CD8-positive, alpha-beta memory T cell (primary cell): ENCODE measurements around the gene SEMA5A. TPM values are rescaled to one million over a fixed set of nuclear protein-coding genes. Genes with fewer than 3 reads are reported as not detected.
A peak's percentile ranks its signal among the peaks of the same experiment; 100 is the strongest.

Source experiments
- CTCF ChIA-PET: fragments of 350-600 bp; sonication (Branson Sonifier 250); formaldehyde crosslinking; loops from one replicate; lab custom pipeline; 2021; ENCODE audit warnings: antibody characterized with exemption; lab: Charles Lee
- POLR2A ChIA-PET: fragments of 350-600 bp; sonication (Branson Sonifier 250); formaldehyde crosslinking; loops from one replicate; lab custom pipeline; 2021; ENCODE audit warnings: antibody characterized with exemption; lab: Charles Lee
- DNase-seq, 5 donors: peaks; one replicate each; pipeline versions ENCODE4 v3.0.0 to v3.0.0-alpha.2; 2020 to 2022; ENCODE audit warnings: mixed read lengths in 1 of 5
- H3K27ac ChIP-seq: one replicate; pipeline ENCODE4 v1.7.0; 2013; ENCODE audit warnings: low read depth, mild to moderate bottlenecking, low read length, moderate library complexity
- H3K27me3 ChIP-seq: 2 replicates; pipeline ENCODE4 v1.7.0; 2013; ENCODE audit warnings: low read length, mild to moderate bottlenecking; ENCODE audit not compliant: insufficient read depth, poor library complexity, severe bottlenecking
- H3K36me3 ChIP-seq: 2 replicates; pipeline ENCODE4 v1.7.0; 2013; ENCODE audit warnings: mild to moderate bottlenecking, low read length, moderate library complexity; ENCODE audit not compliant: insufficient read depth
- H3K4me1 ChIP-seq: 2 replicates; pipeline ENCODE4 v1.7.0; 2013; ENCODE audit warnings: mild to moderate bottlenecking, low read length, moderate library complexity; ENCODE audit not compliant: insufficient read depth
- H3K4me3 ChIP-seq: 2 replicates; pipeline ENCODE4 v1.7.0; 2013; ENCODE audit warnings: mild to moderate bottlenecking, low read length
- H3K9me3 ChIP-seq: 2 replicates; pipeline ENCODE4 v1.7.0; 2013; ENCODE audit warnings: mild to moderate bottlenecking, low read length
- H3K27ac Mint-ChIP-seq, 8 donors: one replicate each; pipeline ENCODE4 v1.8.0; 2020 to 2021; ENCODE audit warnings: mixed read lengths in 8 of 8, mild to moderate bottlenecking in 6 of 8, inconsistent platforms in 3 of 8, moderate library complexity in 3 of 8
- H3K27me3 Mint-ChIP-seq, 2 donors: one replicate each; pipeline ENCODE4 v1.8.0; 2020 to 2021; ENCODE audit warnings: mixed read lengths in 2 of 2, mild to moderate bottlenecking in 1 of 2, moderate library complexity in 1 of 2
- H3K36me3 Mint-ChIP-seq, 3 donors: one replicate each; pipeline ENCODE4 v1.8.0; 2020 to 2021; ENCODE audit warnings: mixed read lengths in 3 of 3, inconsistent platforms in 1 of 3, mild to moderate bottlenecking in 1 of 3
- H3K4me1 Mint-ChIP-seq, 3 donors: one replicate each; pipeline ENCODE4 v1.8.0; 2020 to 2021; ENCODE audit warnings: mixed read lengths in 3 of 3, inconsistent platforms in 1 of 3, mild to moderate bottlenecking in 1 of 3
- H3K4me3 Mint-ChIP-seq, 7 donors: one replicate each; pipeline ENCODE4 v1.8.0; 2020 to 2021; ENCODE audit warnings: mixed read lengths in 7 of 7, mild to moderate bottlenecking in 6 of 7, moderate library complexity in 4 of 7, inconsistent platforms in 2 of 7
- H3K9me3 Mint-ChIP-seq, 5 donors: one replicate each; pipeline ENCODE4 v1.8.0; 2020 to 2022; ENCODE audit warnings: mixed read lengths in 5 of 5, mild to moderate bottlenecking in 3 of 5, moderate library complexity in 2 of 5, inconsistent platforms in 1 of 5
- polyA plus RNA-seq: library from polyadenylated mRNA; unstranded; fragments of 300-500 nt; fragmentation: Illumina TruSeq; gene quantifications from one replicate; pipeline ENCODE4 v1.2.3, GENCODE V29; 2021
- total RNA-seq, 2 experiments: library from RNA; stranded (reverse); gene quantifications; one replicate each; pipeline ENCODE4 v1.2.3, GENCODE V29; 2021

SEMA5A gene
- total and polyA plus RNA-seq, 3 experiments from 2014 or later: not detected

DNA sequence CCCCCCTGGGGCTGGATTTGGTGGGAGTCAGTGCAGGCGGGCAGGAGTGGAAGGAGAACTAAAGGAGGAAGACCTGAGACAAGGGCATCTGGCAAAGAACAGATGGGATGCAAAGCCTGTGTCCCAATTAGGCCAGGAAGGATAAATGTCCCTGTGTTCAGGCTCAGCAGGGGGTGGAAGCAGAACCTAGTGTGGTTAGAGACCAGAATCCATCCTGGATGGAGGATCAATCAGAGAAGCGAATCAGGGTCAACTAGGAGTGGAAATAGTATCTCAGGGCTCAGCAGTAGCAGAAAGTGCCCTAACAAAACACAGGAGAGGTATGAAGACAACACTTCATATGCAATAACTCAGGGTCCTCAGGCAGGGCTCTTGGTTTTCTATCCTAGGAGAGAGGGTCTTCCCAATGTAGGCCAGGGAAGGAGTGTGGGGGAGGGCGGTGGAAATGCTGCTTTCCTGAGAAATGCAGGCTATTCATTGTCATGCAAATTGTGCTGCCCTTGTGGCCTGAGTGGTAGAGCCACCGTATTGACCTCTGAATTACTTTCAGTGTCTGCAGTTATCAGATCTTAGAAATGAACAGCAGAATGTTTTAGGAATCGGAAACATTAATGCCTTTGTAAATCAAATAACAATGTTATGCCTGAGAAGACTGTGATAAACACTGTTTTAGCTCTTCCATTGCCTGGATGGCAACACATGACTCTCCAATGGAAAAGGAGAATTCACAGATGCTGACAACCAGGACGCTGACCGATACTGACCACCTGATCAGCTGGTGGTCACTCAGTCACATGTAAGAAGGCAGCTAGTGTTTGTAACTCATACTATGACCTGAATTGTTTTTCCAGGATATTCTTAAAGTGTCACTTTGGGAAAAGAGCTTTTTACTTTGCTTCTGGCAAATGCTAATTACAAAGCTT is 323.6 kb downstream of the SEMA5A start:
- ChIA-PET POLR2A (no interaction called here), CTCF (no interaction called here)
- no peaks in the 10 kb centered on the region for H3K4me1 Mint-ChIP-seq
- no peak overlapping the region for H3K4me3 Mint-ChIP-seq
- Histone ChIP-seq H3K27ac (no peak overlapping the region), H3K36me3 (no peaks in the 10 kb centered on the region), H3K4me1 (no peaks in the 10 kb centered on the region), H3K4me3 (no peak overlapping the region), H3K27me3 (no peaks in the 10 kb centered on the region), H3K9me3 (no peaks in the 10 kb centered on the region)
- H3K27me3 Mint-ChIP-seq: no peaks in the 10 kb centered on the region
- H3K9me3 Mint-ChIP-seq: peaks cover 2 to 12% (median 9%) of the 10 kb centered on the region in 5 donors
- no peaks in the 10 kb centered on the region for H3K36me3 Mint-ChIP-seq
- no peak overlapping the region for H3K27ac Mint-ChIP-seq
- DNase-seq: no peak

DNA sequence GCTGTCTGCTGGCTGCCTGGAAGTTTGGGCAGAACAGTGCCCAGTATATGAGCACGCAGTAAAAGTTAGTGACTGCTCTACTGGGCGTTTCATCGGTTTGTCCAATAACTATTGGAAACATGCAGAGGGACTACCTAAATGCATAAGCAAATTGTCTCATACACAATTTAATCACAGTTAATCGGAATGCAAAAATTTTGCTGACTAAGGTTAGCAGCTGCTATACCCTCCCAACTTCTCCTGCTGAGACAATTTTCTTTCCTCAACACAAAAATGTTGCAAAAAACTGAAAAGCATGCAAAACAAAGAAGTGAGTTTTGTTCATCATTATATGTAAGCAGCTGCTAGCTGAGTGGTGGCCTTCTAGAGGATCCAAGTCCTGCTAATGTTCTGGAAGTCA is 327.5 kb downstream of the SEMA5A start:
- peaks cover 0 to 3% (median 0%) of the 10 kb centered on the region in 3 donors for H3K36me3 Mint-ChIP-seq
- Histone ChIP-seq H3K27ac (no peak overlapping the region), H3K9me3 (no peaks in the 10 kb centered on the region), H3K36me3 (no peaks in the 10 kb centered on the region), H3K27me3 (no peaks in the 10 kb centered on the region), H3K4me1 (no peaks in the 10 kb centered on the region), H3K4me3 (no peak overlapping the region)
- H3K4me3 Mint-ChIP-seq: no peak overlapping the region
- DNase-seq: no peak
- no peaks in the 10 kb centered on the region for H3K27me3 Mint-ChIP-seq
- H3K27ac Mint-ChIP-seq: no peak overlapping the region
- POLR2A ChIA-PET: no interaction called here
- H3K4me1 Mint-ChIP-seq: no peaks in the 10 kb centered on the region
- peaks cover 1 to 9% (median 6%) of the 10 kb centered on the region in 5 donors for H3K9me3 Mint-ChIP-seq
- CTCF ChIA-PET: no interaction called here

GRCh38 chr5:9212605-9213004 is 333.3 kb downstream of the SEMA5A start:
- Mint-ChIP-seq H3K4me1 (no peaks in the 10 kb centered on the region), H3K36me3 (peaks cover 0 to 3% (median 0%) of the 10 kb centered on the region in 3 donors), H3K27me3 (no peaks in the 10 kb centered on the region), H3K27ac (no peak overlapping the region), H3K4me3 (no peak overlapping the region), H3K9me3 (peaks cover 0 to 3% (median 3%) of the 10 kb centered on the region in 5 donors)
- CTCF ChIA-PET: no interaction called here
- H3K27me3 ChIP-seq: no peaks in the 10 kb centered on the region
- H3K4me3 ChIP-seq: no peak overlapping the region
- DNase-seq: no peak
- H3K9me3 ChIP-seq: no peaks in the 10 kb centered on the region
- no peak overlapping the region for H3K27ac ChIP-seq
- POLR2A ChIA-PET: no interaction called here
- no peaks in the 10 kb centered on the region for H3K36me3 ChIP-seq
- no peaks in the 10 kb centered on the region for H3K4me1 ChIP-seq

- no peak overlapping the region for H3K4me3 ChIP-seq
- Mint-ChIP-seq H3K9me3 (peaks cover 0 to 4% (median 2%) of the 10 kb centered on the region in 5 donors), H3K27me3 (no peaks in the 10 kb centered on the region), H3K4me3 (peak overlapping the region in 1 of 7 donors; percentile 48), H3K4me1 (no peaks in the 10 kb centered on the region), H3K27ac (no peak overlapping the region), H3K36me3 (peaks cover 0 to 3% (median 0%) of the 10 kb centered on the region in 3 donors)
- H3K27me3 ChIP-seq: no peaks in the 10 kb centered on the region
- H3K4me1 ChIP-seq: no peaks in the 10 kb centered on the region
- POLR2A ChIA-PET: no interaction called here
- CTCF ChIA-PET: no interaction called here
- DNase-seq: no peak
- H3K36me3 ChIP-seq: no peaks in the 10 kb centered on the region
- no peak overlapping the region for H3K27ac ChIP-seq
- H3K9me3 ChIP-seq: no peaks in the 10 kb centered on the region
Measured at GRCh38 chr5:9209846-9210492, 335.9 kb downstream of the SEMA5A start.

GRCh38 chr5:9207817-9208418 is 338.0 kb downstream of the SEMA5A start:
- POLR2A ChIA-PET: no interaction called here
- H3K9me3 Mint-ChIP-seq: peaks cover 0 to 2% (median 0%) of the 10 kb centered on the region in 5 donors
- H3K4me3 ChIP-seq: no peak overlapping the region
- no peak overlapping the region for H3K27ac ChIP-seq
- no peaks in the 10 kb centered on the region for H3K27me3 Mint-ChIP-seq
- no peaks in the 10 kb centered on the region for H3K36me3 ChIP-seq
- H3K4me1 Mint-ChIP-seq: no peaks in the 10 kb centered on the region
- H3K36me3 Mint-ChIP-seq: no peaks in the 10 kb centered on the region
- no peak for DNase-seq
- no peaks in the 10 kb centered on the region for H3K4me1 ChIP-seq
- no peak overlapping the region for H3K27ac Mint-ChIP-seq
- H3K27me3 ChIP-seq: no peaks in the 10 kb centered on the region
- CTCF ChIA-PET: no interaction called here
- no peak overlapping the region for H3K4me3 Mint-ChIP-seq
- no peaks in the 10 kb centered on the region for H3K9me3 ChIP-seq

GRCh38 chr5:9202636-9203035 is 343.2 kb downstream of the SEMA5A start:
- Histone ChIP-seq H3K9me3 (no peaks in the 10 kb centered on the region), H3K27ac (no peak overlapping the region), H3K27me3 (no peaks in the 10 kb centered on the region), H3K36me3 (no peaks in the 10 kb centered on the region), H3K4me1 (no peaks in the 10 kb centered on the region), H3K4me3 (no peak overlapping the region)
- H3K27ac Mint-ChIP-seq: no peak overlapping the region
- POLR2A ChIA-PET: no interaction called here
- peaks cover 0 to 3% (median 2%) of the 10 kb centered on the region in 5 donors for H3K9me3 Mint-ChIP-seq
- no peaks in the 10 kb centered on the region for H3K4me1 Mint-ChIP-seq
- no peak for DNase-seq
- H3K4me3 Mint-ChIP-seq: no peak overlapping the region
- CTCF ChIA-PET: no interaction called here
- no peaks in the 10 kb centered on the region for H3K27me3 Mint-ChIP-seq
- no peaks in the 10 kb centered on the region for H3K36me3 Mint-ChIP-seq

DNA sequence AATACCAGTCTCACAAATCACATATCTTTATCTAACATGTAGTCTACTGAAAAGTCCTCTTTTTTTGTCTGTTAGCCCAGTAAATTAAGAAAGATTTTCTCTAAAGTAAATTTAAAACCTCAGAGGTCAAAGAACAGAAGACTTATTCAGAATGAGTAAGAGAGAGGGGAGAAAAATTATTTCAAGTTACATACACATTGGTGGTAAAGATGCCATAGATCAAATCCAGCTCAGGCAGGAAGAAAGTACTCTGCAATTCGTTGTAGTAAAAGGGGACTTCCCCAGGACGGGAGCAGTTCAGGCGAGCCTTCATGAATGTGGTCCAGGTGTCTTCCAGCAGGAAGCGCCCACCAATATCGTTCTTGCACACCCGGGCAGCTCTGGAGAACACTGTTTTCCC is 344.1 kb downstream of the SEMA5A start:
- DNase-seq: no peak
- Histone ChIP-seq H3K27me3 (no peaks in the 10 kb centered on the region), H3K27ac (no peak overlapping the region), H3K36me3 (no peaks in the 10 kb centered on the region), H3K4me1 (no peaks in the 10 kb centered on the region), H3K9me3 (no peaks in the 10 kb centered on the region), H3K4me3 (no peak overlapping the region)
- no peaks in the 10 kb centered on the region for H3K36me3 Mint-ChIP-seq
- no peak overlapping the region for H3K4me3 Mint-ChIP-seq
- no peak overlapping the region for H3K27ac Mint-ChIP-seq
- ChIA-PET CTCF (no interaction called here), POLR2A (no interaction called here)
- H3K9me3 Mint-ChIP-seq: peaks cover 0 to 3% (median 2%) of the 10 kb centered on the region in 5 donors
- H3K27me3 Mint-ChIP-seq: no peaks in the 10 kb centered on the region
- H3K4me1 Mint-ChIP-seq: no peaks in the 10 kb centered on the region

GRCh38 chr5:9201011-9201410 is 344.9 kb downstream of the SEMA5A start:
- Mint-ChIP-seq H3K9me3 (peaks cover 0 to 3% (median 2%) of the 10 kb centered on the region in 5 donors), H3K27me3 (no peaks in the 10 kb centered on the region), H3K4me1 (no peaks in the 10 kb centered on the region), H3K36me3 (no peaks in the 10 kb centered on the region), H3K27ac (no peak overlapping the region), H3K4me3 (no peak overlapping the region)
- H3K4me3 ChIP-seq: no peak overlapping the region
- no peaks in the 10 kb centered on the region for H3K4me1 ChIP-seq
- H3K36me3 ChIP-seq: no peaks in the 10 kb centered on the region
- H3K27me3 ChIP-seq: no peaks in the 10 kb centered on the region
- no peak for DNase-seq
- no peak overlapping the region for H3K27ac ChIP-seq
- CTCF ChIA-PET: no interaction called here
- no peaks in the 10 kb centered on the region for H3K9me3 ChIP-seq
- POLR2A ChIA-PET: no interaction called here
